Activated CD4-positive, alpha-beta T cell treated with anti-CD3 and anti-CD28 coated beads, Interleukin-2, amount 50 U/mL, for 1 hour (primary cell): ENCODE measurements around the gene RAB7A.

Experiments
- DNase-seq: peaks from one replicate; pipeline ENCODE4 v3.0.0-alpha.2; 2020

RAB7A gene

GRCh38 chr3:128858167-128858566, 132.2 kb downstream of the RAB7A start:
- DNase-seq = no peak

GRCh38 chr3:128859630-128860029, 133.6 kb downstream of the RAB7A start:
- DNase-seq = no peak

- no peak for DNase-seq
Observed at GRCh38 chr3:128861491-128861890, 135.5 kb downstream of the RAB7A start.

GRCh38 chr3:128863560-128863959, 137.6 kb downstream of the RAB7A start:
- DNase-seq = no peak
